ENCODE measurements around the gene PLXNA2. TPM values are rescaled to one million over a fixed set of nuclear protein-coding genes. Genes with fewer than 3 reads are reported as not detected.

The PLXNA2 gene
- total RNA-seq, 4 donors from 2014 or later: 12.2 to 45.7 (median 21.8) TPM

GRCh38 chr1:208200116-208200515 is 44.1 kb downstream of the PLXNA2 start:
- intact Hi-C loops (cut with DNase I): no loop called here
- Histone ChIP-seq H3K36me3 (no peaks in the 10 kb centered on the region), H3K4me1 (peaks cover 28 to 45% of the 10 kb centered on the region in 2 donors), H3K4me3 (replicated peaks in 1 of 3) (no peak overlapping the region), H3K9me3 (no peaks in the 10 kb centered on the region), H3K27me3 (no peaks in the 10 kb centered on the region), H3K27ac (no peak overlapping the region)
- DNase-seq: no peak
- WGBS, 2 donors: 94 to 97% methylated on average over 2 of the region's 2 CpGs
- no peak for TF ChIP-seq CTCF (IDR thresholded peaks at IDR 0.05)
- no peak for TF ChIP-seq POLR2A (IDR thresholded peaks at IDR 0.05)

DNA sequence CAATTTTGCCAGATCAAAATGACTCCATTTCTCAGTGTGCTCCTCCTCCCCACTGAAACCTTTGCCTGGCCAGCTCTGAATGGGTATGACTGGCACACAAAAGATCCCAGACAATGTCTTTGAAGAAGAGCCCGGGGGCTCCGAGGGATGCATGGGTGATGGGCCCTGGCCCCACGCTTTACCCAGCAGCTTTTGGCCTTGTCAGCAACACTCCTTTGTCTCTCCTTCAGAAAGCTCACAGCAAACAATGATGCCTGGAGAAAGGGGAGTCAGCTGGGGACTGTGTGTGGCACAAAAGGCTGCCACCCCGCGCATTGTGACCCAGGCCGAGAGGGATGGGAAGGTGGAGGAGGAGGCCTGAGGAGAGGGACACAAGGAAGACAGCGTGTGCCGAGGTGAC is 45.9 kb downstream of the PLXNA2 start:
- Histone ChIP-seq H3K9me3 (no peaks in the 10 kb centered on the region), H3K27ac (no peak overlapping the region), H3K4me1 (peaks cover 16 to 26% of the 10 kb centered on the region in 2 donors), H3K36me3 (no peaks in the 10 kb centered on the region), H3K27me3 (no peaks in the 10 kb centered on the region), H3K4me3 (replicated peaks in 1 of 3) (no peak overlapping the region)
- DNase-seq: no peak
- TF ChIP-seq POLR2A (IDR thresholded peaks at IDR 0.05) (no peak), CTCF (IDR thresholded peaks at IDR 0.05) (no peak)
- intact Hi-C loops (cut with DNase I): no loop called here
- 86 to 94% methylated on average over 8 of the region's 8 CpGs for WGBS, 2 donors

- DNase-seq: no peak
- Histone ChIP-seq H3K36me3 (no peaks in the 10 kb centered on the region), H3K4me3 (replicated peaks in 1 of 3) (no peak overlapping the region), H3K9me3 (no peaks in the 10 kb centered on the region), H3K4me1 (no peaks in the 10 kb centered on the region), H3K27ac (no peak overlapping the region), H3K27me3 (no peaks in the 10 kb centered on the region)
- no peak for TF ChIP-seq POLR2A (IDR thresholded peaks at IDR 0.05)
- WGBS, 2 donors: 88 to 90% methylated on average over 3 of the region's 3 CpGs
- intact Hi-C loops (cut with DNase I): no loop called here
Observed at GRCh38 chr1:208194944-208195343, 49.2 kb downstream of the PLXNA2 start.

DNA sequence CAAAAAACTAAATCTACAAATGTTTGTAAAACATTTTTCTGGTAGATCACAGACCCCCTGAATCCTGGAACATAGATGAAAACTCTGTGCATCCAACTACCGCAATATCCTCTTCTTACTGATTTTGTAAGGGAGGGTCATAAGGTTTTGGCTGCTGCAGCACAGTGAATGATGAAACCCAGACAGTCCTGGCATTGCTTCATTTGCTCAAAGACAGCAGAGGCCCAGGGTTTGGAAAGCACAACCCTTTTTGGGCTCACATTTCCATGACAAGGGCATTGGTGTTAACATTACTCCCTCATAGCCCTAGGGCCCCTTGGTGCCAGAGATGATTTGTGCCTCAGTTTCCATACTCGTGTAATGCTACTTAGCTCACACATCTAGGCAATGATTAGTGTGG is 51.2 kb downstream of the PLXNA2 start:
- H3K27me3 ChIP-seq: no peaks in the 10 kb centered on the region
- no peak for TF ChIP-seq POLR2A (IDR thresholded peaks at IDR 0.05)
- no peak for TF ChIP-seq CTCF (IDR thresholded peaks at IDR 0.05)
- DNase-seq: no peak
- H3K36me3 ChIP-seq: peaks cover 0 to 4% of the 10 kb centered on the region in 2 donors
- no peaks in the 10 kb centered on the region for H3K9me3 ChIP-seq
- no peak overlapping the region for H3K4me3 ChIP-seq (replicated peaks in 1 of 3)
- WGBS, 2 donors: 78 to 91% methylated on average over 2 of the region's 2 CpGs
- no peak overlapping the region for H3K27ac ChIP-seq
- intact Hi-C loops (cut with DNase I): no loop called here
- H3K4me1 ChIP-seq: no peaks in the 10 kb centered on the region

GRCh38 chr1:208190784-208191183 is 53.4 kb downstream of the PLXNA2 start:
- 94 to 98% methylated on average over 4 of the region's 4 CpGs for WGBS, 2 donors
- no peak for TF ChIP-seq CTCF (IDR thresholded peaks at IDR 0.05)
- no peak for TF ChIP-seq POLR2A (IDR thresholded peaks at IDR 0.05)
- intact Hi-C loops (cut with DNase I): no loop called here

DNA sequence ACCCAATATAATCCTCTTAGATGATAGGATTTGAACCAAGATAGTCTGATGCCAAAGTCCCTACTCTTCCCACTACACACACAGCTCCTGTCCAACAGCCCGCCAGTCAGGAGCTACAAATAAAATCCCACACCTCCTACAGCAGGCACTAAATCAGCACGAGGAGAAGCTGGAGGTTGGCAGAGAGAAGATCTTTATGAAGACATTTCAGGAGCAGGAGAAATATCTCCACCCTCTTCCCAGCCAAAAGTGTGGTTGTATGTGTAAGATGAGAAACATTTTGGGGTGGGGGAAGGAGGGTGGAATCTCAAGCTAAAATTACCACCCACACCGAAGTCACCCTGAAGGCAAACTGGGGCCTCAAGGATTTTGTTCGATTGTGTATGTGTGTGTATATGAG is 54.5 kb downstream of the PLXNA2 start:
- intact Hi-C loops (cut with DNase I): loop anchor here (10.0 kb wide), 1 partner anchor 45 kb away; no protein-coding TSS in a partner anchor
- Histone ChIP-seq H3K27me3 (no peaks in the 10 kb centered on the region), H3K4me3 (replicated peaks in 1 of 3) (no peak overlapping the region), H3K36me3 (peaks cover 0 to 4% of the 10 kb centered on the region in 2 donors), H3K9me3 (no peaks in the 10 kb centered on the region), H3K27ac (no peak overlapping the region), H3K4me1 (peaks cover 7 to 16% of the 10 kb centered on the region in 2 donors)
- 88% methylated on average over 4 of the region's 4 CpGs for WGBS, 2 donors
- no peak for DNase-seq
- TF ChIP-seq CTCF (IDR thresholded peaks at IDR 0.05): no peak
- TF ChIP-seq POLR2A (IDR thresholded peaks at IDR 0.05): no peak

More at GRCh38 chr1:208190784-208191183, 53.4 kb downstream of the PLXNA2 start:
- peaks cover 0 to 4% of the 10 kb centered on the region in 2 donors for H3K36me3 ChIP-seq
- no peaks in the 10 kb centered on the region for H3K27me3 ChIP-seq
- H3K27ac ChIP-seq: no peak overlapping the region
- DNase-seq: no peak
- no peak overlapping the region for H3K4me3 ChIP-seq (replicated peaks in 1 of 3)
- no peaks in the 10 kb centered on the region for H3K9me3 ChIP-seq
- H3K4me1 ChIP-seq: peaks cover 0 to 6% of the 10 kb centered on the region in 2 donors
